ENCODE measurements around the gene GJD2.

The GJD2 gene

GRCh38 chr15:34721802-34722438 lies 32.9 kb downstream of the GJD2 start:
- no peak for DNase-seq

- DNase-seq, result no peak
Observed at GRCh38 chr15:34721157-34721801, 33.5 kb downstream of the GJD2 start.

GRCh38 chr15:34719695-34720094 lies 35.1 kb downstream of the GJD2 start:
- no peak for DNase-seq

GRCh38 chr15:34718681-34719665 lies 35.8 kb downstream of the GJD2 start:
- DNase-seq, result no peak

- no peak for DNase-seq
Observed at GRCh38 chr15:34717729-34718128, 37.1 kb downstream of the GJD2 start.

GRCh38 chr15:34716111-34716510 lies 38.7 kb downstream of the GJD2 start:
- DNase-seq, result no peak

- DNase-seq, result no peak
Observed at GRCh38 chr15:34714476-34715121, 40.2 kb downstream of the GJD2 start.

- DNase-seq, result no peak
Observed at GRCh38 chr15:34713635-34714034, 41.2 kb downstream of the GJD2 start.

- no peak for DNase-seq
Observed at GRCh38 chr15:34709866-34710265, 44.9 kb downstream of the GJD2 start.

- no peak for DNase-seq
Observed at GRCh38 chr15:34708422-34708821, 46.4 kb downstream of the GJD2 start.

GRCh38 chr15:34701536-34701935 lies 53.3 kb downstream of the GJD2 start:
- no peak for DNase-seq

Measured in T-helper 1 cell (primary cell).